Activated CD4-positive, alpha-beta T cell treated with anti-CD3 and anti-CD28 coated beads for 36 hours (primary cell): Measurements from ENCODE around the gene REXO4. TPM values are rescaled to one million over a fixed set of nuclear protein-coding genes. Genes with fewer than 3 reads are reported as not detected.
"Not testable (repeated sequence)": the region's sequence is repeated elsewhere in the genome, so short reads cannot be mapped to it uniquely, and the experiment has no call there.

Source experiments
- ATAC-seq: fragments of 200-7000 bp; cut with Tn5 transposase; one replicate; pipeline ENCODE4 v1.10.0; 2021; ENCODE audit warnings: mild to moderate bottlenecking, moderate library complexity
- CTCF ChIA-PET: fragments of 350-600 bp; sonication (Branson Sonifier 250); formaldehyde crosslinking; loops from one replicate; lab custom pipeline; 2021; ENCODE audit warnings: antibody characterized with exemption; lab: Charles Lee
- POLR2A ChIA-PET: fragments of 350-600 bp; sonication (Branson Sonifier 250); formaldehyde crosslinking; loops from one replicate; lab custom pipeline; 2021; ENCODE audit warnings: antibody characterized with exemption, inconsistent platforms; lab: Charles Lee
- DNase-seq: peaks from one replicate; pipeline ENCODE4 v3.0.0-alpha.2; 2020
- H3K27ac Mint-ChIP-seq: one replicate; pipeline ENCODE4 v1.8.0; 2021; ENCODE audit warnings: mixed read lengths
- H3K27me3 Mint-ChIP-seq: one replicate; pipeline ENCODE4 v1.8.0; 2021; ENCODE audit warnings: mixed read lengths
- H3K36me3 Mint-ChIP-seq: one replicate; pipeline ENCODE4 v1.8.0; 2021; ENCODE audit warnings: low read depth, mixed read lengths
- H3K4me1 Mint-ChIP-seq: one replicate; pipeline ENCODE4 v1.8.0; 2021; ENCODE audit warnings: mixed read lengths
- H3K4me3 Mint-ChIP-seq: one replicate; pipeline ENCODE4 v1.8.0; 2021; ENCODE audit warnings: mild to moderate bottlenecking, moderate library complexity, mixed read lengths
- H3K9me3 Mint-ChIP-seq: one replicate; pipeline ENCODE4 v1.8.0; 2021; ENCODE audit warnings: low read depth, mixed read lengths
- intact Hi-C, 2 experiments: fragments of 100-400 bp; cut with DNase I in 1 of 2; cut with micrococcal nuclease in 1 of 2; formaldehyde crosslinking; loops; one replicate each; pipeline versions ENCODE4 v1.14.2 to v1.15.1; 2022 to 2024; cut with DNase I, micrococcal nuclease
- total RNA-seq, 2 experiments: library from RNA; stranded (reverse); gene quantifications; one replicate each; pipeline ENCODE4 v1.2.3, GENCODE V29; 2021

The REXO4 gene
- total RNA-seq, 2 experiments from 2014 or later, result 25.9 to 34.3 TPM

GRCh38 chr9:133400292-133400691 is 17.5 kb downstream of the REXO4 start:
- ChIA-PET CTCF (interaction anchor here (0.7 to 0.8 kb wide), 2 partner anchors 337 to 1387 kb away, joined by 3 read pairs; no protein-coding TSS in a partner anchor), POLR2A (no interaction called here)
- Mint-ChIP-seq H3K4me3 (no peak overlapping the region), H3K9me3 (no peaks in the 10 kb centered on the region), H3K36me3 (peaks cover 2% of the 10 kb centered on the region), H3K27me3 (no peaks in the 10 kb centered on the region), H3K4me1 (no peaks in the 10 kb centered on the region), H3K27ac (no peak overlapping the region)
- ATAC-seq (no peak), DNase-seq (no peak)
- intact Hi-C loops, result loop anchor here in 1 of 2 experiments (5.0 kb wide), 1 partner anchor 43 kb away; the partner anchor contains the start of genes SURF1 and SURF2

DNA sequence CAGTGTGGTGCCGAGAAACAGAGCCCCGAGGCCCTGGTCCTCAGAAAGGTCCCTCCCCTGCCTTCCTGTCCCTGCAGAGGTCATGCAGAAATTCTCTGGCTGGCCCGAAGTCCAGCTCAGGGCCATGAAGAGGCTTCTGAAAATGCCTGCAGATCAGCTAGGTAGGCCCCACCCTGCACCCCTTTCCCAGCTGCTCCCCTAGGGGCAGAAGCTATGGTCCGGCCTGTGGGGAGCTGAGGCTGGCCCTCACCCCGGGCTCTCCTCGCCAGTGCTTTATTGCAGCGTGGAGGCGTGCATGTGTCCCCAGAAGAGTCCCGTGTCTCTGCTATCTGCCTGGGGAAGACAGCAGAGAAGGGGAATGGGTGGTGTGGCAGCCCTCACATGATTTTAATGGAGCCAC is 19.9 kb downstream of the REXO4 start:
- Mint-ChIP-seq H3K36me3 (no peaks in the 10 kb centered on the region), H3K4me3 (no peak overlapping the region), H3K9me3 (no peaks in the 10 kb centered on the region), H3K27me3 (no peaks in the 10 kb centered on the region), H3K4me1 (no peaks in the 10 kb centered on the region), H3K27ac (no peak overlapping the region)
- ChIA-PET CTCF (no interaction called here), POLR2A (no interaction called here)
- DNase-seq, result no peak
- ATAC-seq, result no peak
- intact Hi-C loops, result no loop called here

GRCh38 chr9:133397370-133397769 is 20.4 kb downstream of the REXO4 start:
- no peak overlapping the region for H3K4me3 Mint-ChIP-seq
- no peak for ATAC-seq
- H3K9me3 Mint-ChIP-seq, result no peaks in the 10 kb centered on the region
- no peak for DNase-seq
- ChIA-PET POLR2A (no interaction called here), CTCF (no interaction called here)
- no peaks in the 10 kb centered on the region for H3K27me3 Mint-ChIP-seq
- H3K36me3 Mint-ChIP-seq, result no peaks in the 10 kb centered on the region
- intact Hi-C loops, result no loop called here
- H3K4me1 Mint-ChIP-seq, result no peaks in the 10 kb centered on the region
- H3K27ac Mint-ChIP-seq, result no peak overlapping the region

- Mint-ChIP-seq H3K27ac (no peak overlapping the region), H3K36me3 (no peaks in the 10 kb centered on the region), H3K4me1 (no peaks in the 10 kb centered on the region), H3K27me3 (no peaks in the 10 kb centered on the region), H3K9me3 (no peaks in the 10 kb centered on the region), H3K4me3 (no peak overlapping the region)
- ATAC-seq (peak; percentile 43), DNase-seq (peak; percentile 25)
- ChIA-PET POLR2A (no interaction called here), CTCF (interaction anchor here (2.2 kb wide), 1 partner anchor 90 kb away, joined by 5 read pairs; no protein-coding TSS in a partner anchor)
- intact Hi-C loops, result no loop called here
Observed at GRCh38 chr9:133396952-133397351, 20.9 kb downstream of the REXO4 start.

- Mint-ChIP-seq H3K9me3 (no peaks in the 10 kb centered on the region), H3K4me3 (no peak overlapping the region), H3K27me3 (peaks cover 7% of the 10 kb centered on the region), H3K27ac (no peak overlapping the region), H3K4me1 (no peaks in the 10 kb centered on the region), H3K36me3 (no peaks in the 10 kb centered on the region)
- intact Hi-C loops, result no loop called here
- ATAC-seq (no peak), DNase-seq (no peak)
- POLR2A ChIA-PET, result no interaction called here
- CTCF ChIA-PET, result interaction anchor here (0.5 to 2.2 kb wide), 5 partner anchors 24 to 1003 kb away, joined by 3 to 5 read pairs (median 3); no protein-coding TSS in a partner anchor
Observed at GRCh38 chr9:133394687-133395271, 23.0 kb downstream of the REXO4 start.

- CTCF ChIA-PET, result interaction anchor here (0.6 kb wide), 1 partner anchor 531 kb away, joined by 3 read pairs; no protein-coding TSS in a partner anchor
- no peak for ATAC-seq
Observed at GRCh38 chr9:133393399-133393798, 24.4 kb downstream of the REXO4 start.

DNA sequence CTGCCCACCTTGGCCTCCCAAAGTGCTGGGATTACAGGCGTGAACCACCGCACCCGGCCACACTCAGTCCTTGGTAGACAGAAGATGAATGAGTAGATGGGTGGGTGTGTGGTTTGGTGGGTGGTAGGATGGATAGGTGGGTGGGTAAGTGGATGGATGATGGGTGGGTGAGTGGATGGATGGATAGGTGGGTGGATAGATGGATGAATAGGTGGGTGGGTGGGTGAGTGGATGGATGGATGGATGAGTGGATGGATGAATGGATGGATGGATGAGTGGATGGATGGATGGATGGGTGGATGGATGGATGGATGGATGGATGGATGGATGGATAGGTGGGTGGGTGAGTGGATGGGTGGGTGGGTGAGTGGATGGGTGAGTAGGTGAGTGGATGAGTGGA is 25.5 kb downstream of the REXO4 start:
- H3K4me1 Mint-ChIP-seq, H3K27me3 Mint-ChIP-seq, DNase-seq, intact Hi-C loops, H3K36me3 Mint-ChIP-seq, ATAC-seq, CTCF ChIA-PET, H3K9me3 Mint-ChIP-seq, H3K27ac Mint-ChIP-seq, POLR2A ChIA-PET, H3K4me3 Mint-ChIP-seq: not testable (repeated sequence)

More at GRCh38 chr9:133393399-133393798, 24.4 kb downstream of the REXO4 start:
- no peak overlapping the region for H3K4me3 Mint-ChIP-seq
- intact Hi-C loops, result no loop called here
- H3K27me3 Mint-ChIP-seq, result peaks cover 9% of the 10 kb centered on the region
- POLR2A ChIA-PET, result interaction anchor here (0.7 kb wide), 1 partner anchor 12 kb away, joined by 4 read pairs; no protein-coding TSS in a partner anchor
- H3K4me1 Mint-ChIP-seq, result no peaks in the 10 kb centered on the region
- H3K9me3 Mint-ChIP-seq, result no peaks in the 10 kb centered on the region
- no peak overlapping the region for H3K27ac Mint-ChIP-seq
- no peaks in the 10 kb centered on the region for H3K36me3 Mint-ChIP-seq
- no peak for DNase-seq

- POLR2A ChIA-PET, ATAC-seq, DNase-seq, H3K27ac Mint-ChIP-seq, H3K9me3 Mint-ChIP-seq, H3K36me3 Mint-ChIP-seq, H3K27me3 Mint-ChIP-seq, CTCF ChIA-PET, H3K4me3 Mint-ChIP-seq, intact Hi-C loops, H3K4me1 Mint-ChIP-seq: not testable (repeated sequence)
Observed at GRCh38 chr9:133391449-133391848, 26.4 kb downstream of the REXO4 start.

DNA sequence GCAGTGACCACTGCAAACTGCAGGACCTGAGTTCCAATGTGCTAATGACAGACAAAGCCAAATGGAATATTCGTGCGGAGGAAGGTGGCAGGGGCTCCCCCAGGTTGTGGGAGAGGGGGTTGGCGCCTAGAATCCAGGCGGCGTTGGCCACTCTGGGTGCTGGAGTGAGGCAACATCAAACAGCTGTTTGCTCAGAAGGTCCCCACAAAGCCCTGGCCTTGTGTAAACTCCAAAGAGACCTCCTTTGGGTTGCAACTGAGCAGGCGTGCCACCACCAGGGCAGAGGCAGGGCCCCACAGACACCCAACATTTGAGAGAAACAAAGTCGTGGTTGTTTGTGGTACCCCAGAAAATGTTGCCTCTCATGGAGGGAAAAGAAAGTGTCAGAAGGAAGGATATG is 27.1 kb downstream of the REXO4 start:
- H3K4me1 Mint-ChIP-seq, result no peaks in the 10 kb centered on the region
- intact Hi-C loops, result no loop called here
- DNase-seq, result no peak
- no peaks in the 10 kb centered on the region for H3K9me3 Mint-ChIP-seq
- H3K27ac Mint-ChIP-seq, result no peak overlapping the region
- no peak overlapping the region for H3K4me3 Mint-ChIP-seq
- ATAC-seq, result no peak
- CTCF ChIA-PET, result no interaction called here
- H3K27me3 Mint-ChIP-seq, result peaks cover 9% of the 10 kb centered on the region
- POLR2A ChIA-PET, result no interaction called here
- no peaks in the 10 kb centered on the region for H3K36me3 Mint-ChIP-seq

DNA sequence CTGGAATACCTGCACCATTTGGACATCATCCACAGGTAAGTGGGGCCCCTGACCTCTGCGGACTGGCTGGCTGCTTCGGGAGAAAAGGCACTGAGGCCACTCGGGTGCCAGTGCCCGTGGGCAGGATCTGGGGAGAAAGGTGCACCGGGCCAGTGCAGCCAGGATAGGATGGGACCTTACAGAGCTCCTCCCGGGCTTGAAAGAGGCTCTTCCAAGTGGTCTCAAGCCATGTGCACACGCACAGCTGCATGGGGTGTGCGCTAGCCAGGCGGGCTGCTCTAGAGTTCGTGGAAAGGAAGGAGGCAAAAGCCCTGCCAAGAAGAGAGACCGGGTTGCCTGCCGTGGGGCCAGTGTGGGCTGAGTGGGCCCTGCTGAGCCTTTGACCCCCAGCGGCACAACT is 28.2 kb downstream of the REXO4 start:
- Mint-ChIP-seq H3K9me3 (no peaks in the 10 kb centered on the region), H3K4me1 (no peaks in the 10 kb centered on the region), H3K4me3 (no peak overlapping the region), H3K27me3 (peaks cover 9% of the 10 kb centered on the region), H3K27ac (no peak overlapping the region), H3K36me3 (no peaks in the 10 kb centered on the region)
- intact Hi-C loops, result no loop called here
- no peak for ATAC-seq
- CTCF ChIA-PET, result no interaction called here
- POLR2A ChIA-PET, result no interaction called here
- no peak for DNase-seq

DNA sequence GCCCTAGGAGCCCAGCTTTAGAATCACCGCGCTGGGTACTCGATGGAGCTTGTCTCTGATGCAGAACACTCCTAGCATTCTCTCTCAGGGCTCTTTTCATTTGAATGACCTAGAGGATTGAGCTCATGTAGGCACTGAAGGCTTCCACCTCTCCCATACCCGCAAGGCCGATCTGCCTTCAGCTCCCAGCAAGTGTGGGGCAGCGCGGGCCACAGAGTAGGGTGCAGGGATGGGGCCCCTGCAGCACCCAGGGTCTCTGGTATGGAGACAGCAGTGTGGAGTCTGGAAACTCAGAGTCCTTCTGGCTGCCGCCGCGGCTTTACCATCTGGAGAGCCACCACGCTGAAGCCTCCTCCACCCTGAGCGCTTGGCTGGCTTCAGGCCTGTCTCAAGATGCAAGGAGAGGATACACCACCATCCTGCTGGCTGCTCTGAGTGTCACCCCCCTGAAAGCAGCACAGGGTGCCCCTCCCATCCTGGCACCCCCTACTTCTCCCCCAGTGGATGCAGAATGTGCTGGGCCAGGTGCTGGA is 28.7 kb downstream of the REXO4 start:
- Mint-ChIP-seq H3K4me3 (no peak overlapping the region), H3K27ac (no peak overlapping the region), H3K9me3 (no peaks in the 10 kb centered on the region), H3K27me3 (peaks cover 9% of the 10 kb centered on the region), H3K36me3 (no peaks in the 10 kb centered on the region), H3K4me1 (no peaks in the 10 kb centered on the region)
- DNase-seq (no peak), ATAC-seq (no peak)
- CTCF ChIA-PET, result no interaction called here
- POLR2A ChIA-PET, result no interaction called here
- intact Hi-C loops, result no loop called here

DNA sequence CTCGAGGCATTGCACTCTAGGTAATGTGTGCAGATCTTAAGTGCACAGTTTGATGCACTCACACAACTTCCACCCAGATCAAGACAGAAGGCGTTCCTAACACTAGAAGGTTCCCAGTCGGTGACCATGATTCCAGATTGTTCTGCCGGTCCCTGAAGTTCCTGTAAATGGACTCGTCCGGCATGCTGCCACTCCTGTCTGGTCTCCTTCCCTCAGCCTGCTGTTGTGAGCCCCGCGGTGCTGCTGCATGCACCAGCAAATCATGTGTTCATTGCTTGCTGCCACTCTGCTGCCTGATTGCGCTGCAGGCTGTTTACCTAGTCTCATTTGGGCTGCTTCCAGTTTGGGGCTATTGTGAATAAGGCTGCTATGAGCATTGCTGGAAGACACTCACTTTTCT is 30.1 kb downstream of the REXO4 start:
- ChIA-PET POLR2A (no interaction called here), CTCF (no interaction called here)
- intact Hi-C loops, result no loop called here
- no peak for ATAC-seq
- H3K9me3 Mint-ChIP-seq, result no peaks in the 10 kb centered on the region
- H3K4me3 Mint-ChIP-seq, result no peak overlapping the region
- no peak overlapping the region for H3K27ac Mint-ChIP-seq
- no peaks in the 10 kb centered on the region for H3K4me1 Mint-ChIP-seq
- peaks cover 9% of the 10 kb centered on the region for H3K27me3 Mint-ChIP-seq
- DNase-seq, result no peak
- H3K36me3 Mint-ChIP-seq, result no peaks in the 10 kb centered on the region
